Measurements from ENCODE around the gene KIF18B. TPM values are rescaled to one million over a fixed set of nuclear protein-coding genes. Genes with fewer than 3 reads are reported as not detected.

The KIF18B gene
- total RNA-seq, 1 experiment from 2014 or later = 54.3 TPM

DNA sequence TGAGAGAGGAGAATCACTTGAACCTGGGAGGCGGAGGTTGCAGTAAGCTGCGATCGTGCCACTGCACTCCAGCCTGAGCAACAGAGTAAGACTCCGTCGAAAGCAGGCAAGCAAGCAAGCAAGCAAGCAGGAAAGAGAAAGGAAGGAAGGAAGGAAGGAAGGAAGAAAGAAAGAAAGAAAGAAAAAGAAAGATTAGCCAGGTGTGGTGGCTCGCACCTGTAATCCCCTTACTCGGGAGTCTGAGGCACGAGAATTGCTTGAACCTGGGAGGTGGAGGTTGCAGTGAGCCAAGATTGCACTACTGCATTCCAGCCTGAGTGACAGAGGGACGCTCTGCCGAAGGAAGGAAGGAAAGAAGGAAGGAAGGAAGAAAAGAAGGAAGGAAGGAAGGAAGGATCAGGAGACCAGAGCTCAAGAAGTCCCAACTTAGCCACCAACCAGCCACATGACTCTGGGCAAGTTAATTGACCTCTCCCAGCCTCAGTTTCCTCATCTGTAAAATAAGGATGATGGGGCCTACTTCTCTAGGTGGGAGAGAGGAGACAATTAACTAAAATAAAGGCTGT lies 38.7 kb downstream of the KIF18B start:
- ChIA-PET POLR2A (ENCODE audit: low non-redundant PET) (no interaction called here), CTCF (interaction anchor here (0.6 kb wide), 1 partner anchor 12 kb away, joined by 3 read pairs; no protein-coding TSS in a partner anchor)
- no peak for DNase-seq (ENCODE audit: low spot score)
- Histone ChIP-seq H3K4me1 (ENCODE audit: insufficient read depth, low read length, poor library complexity, severe bottlenecking) (no peaks in the 10 kb centered on the region), H3K27ac (ENCODE audit: low read depth, low read length, poor library complexity, severe bottlenecking) (no peak overlapping the region), H3K27me3 (replicated peaks; ENCODE audit: insufficient read depth, low read depth, low read length, poor library complexity) (no peaks in the 10 kb centered on the region), H3K36me3 (ENCODE audit: insufficient read depth, low read length, poor library complexity, severe bottlenecking) (no peaks in the 10 kb centered on the region), H3K9me3 (ENCODE audit: low read depth, low read length, poor library complexity, severe bottlenecking) (no peaks in the 10 kb centered on the region), H3K4me3 (ENCODE audit: low read depth, low read length, poor library complexity, severe bottlenecking) (no peak overlapping the region)
- BruUV-seq (replicated peaks) = no TSS peak
- intact Hi-C loops (cut with micrococcal nuclease; ENCODE audit: unreplicated experiment) = no loop called here
- no peak for TF ChIP-seq EZH2 (IDR thresholded peaks at IDR 0.05; ENCODE audit: borderline replicate concordance, low read depth, low read length, poor library complexity, severe bottlenecking)
- no peak for TF ChIP-seq CTCF (conservative IDR thresholded peaks at IDR 0.05; ENCODE audit: low read depth, low read length)

- H3K4me3 ChIP-seq (ENCODE audit: low read depth, low read length, poor library complexity, severe bottlenecking) = no peak overlapping the region
- no peaks in the 10 kb centered on the region for H3K36me3 ChIP-seq (ENCODE audit: insufficient read depth, low read length, poor library complexity, severe bottlenecking)
- H3K27me3 ChIP-seq (replicated peaks; ENCODE audit: insufficient read depth, low read depth, low read length, poor library complexity) = no peaks in the 10 kb centered on the region
- no TSS peak for BruUV-seq (replicated peaks)
- no peak overlapping the region for H3K27ac ChIP-seq (ENCODE audit: low read depth, low read length, poor library complexity, severe bottlenecking)
- POLR2A ChIA-PET (ENCODE audit: low non-redundant PET) = no interaction called here
- no peak for DNase-seq (ENCODE audit: low spot score)
- H3K4me1 ChIP-seq (ENCODE audit: insufficient read depth, low read length, poor library complexity, severe bottlenecking) = no peaks in the 10 kb centered on the region
- TF ChIP-seq EZH2 (IDR thresholded peaks at IDR 0.05; ENCODE audit: borderline replicate concordance, low read depth, low read length, poor library complexity, severe bottlenecking) (no peak), CTCF (conservative IDR thresholded peaks at IDR 0.05; ENCODE audit: low read depth, low read length) (no peak)
- H3K9me3 ChIP-seq (ENCODE audit: low read depth, low read length, poor library complexity, severe bottlenecking) = no peaks in the 10 kb centered on the region
- CTCF ChIA-PET = no interaction called here
- intact Hi-C loops (cut with micrococcal nuclease; ENCODE audit: unreplicated experiment) = no loop called here
Measured at GRCh38 chr17:44907729-44908470, 39.7 kb downstream of the KIF18B start.

GRCh38 chr17:44906763-44907728 lies 40.5 kb downstream of the KIF18B start:
- Histone ChIP-seq H3K36me3 (ENCODE audit: insufficient read depth, low read length, poor library complexity, severe bottlenecking) (no peaks in the 10 kb centered on the region), H3K27me3 (replicated peaks; ENCODE audit: insufficient read depth, low read depth, low read length, poor library complexity) (no peaks in the 10 kb centered on the region), H3K4me1 (ENCODE audit: insufficient read depth, low read length, poor library complexity, severe bottlenecking) (no peaks in the 10 kb centered on the region), H3K27ac (ENCODE audit: low read depth, low read length, poor library complexity, severe bottlenecking) (no peak overlapping the region), H3K4me3 (ENCODE audit: low read depth, low read length, poor library complexity, severe bottlenecking) (no peak overlapping the region), H3K9me3 (ENCODE audit: low read depth, low read length, poor library complexity, severe bottlenecking) (no peaks in the 10 kb centered on the region)
- CTCF ChIA-PET = no interaction called here
- DNase-seq (ENCODE audit: low spot score) = no peak
- BruUV-seq (replicated peaks) = no TSS peak
- intact Hi-C loops (cut with micrococcal nuclease; ENCODE audit: unreplicated experiment) = no loop called here
- TF ChIP-seq EZH2 (IDR thresholded peaks at IDR 0.05; ENCODE audit: borderline replicate concordance, low read depth, low read length, poor library complexity, severe bottlenecking) = no peak
- no peak for TF ChIP-seq CTCF (conservative IDR thresholded peaks at IDR 0.05; ENCODE audit: low read depth, low read length)
- POLR2A ChIA-PET (ENCODE audit: low non-redundant PET) = no interaction called here

All from A673 (cell line).